OCI-LY7 (cell line): ENCODE results near the gene MFSD6.

Experiments used
- CTCF ChIP-seq: fragments of 200-600 bp; sonication (generic); conservative IDR thresholded peaks from 2 replicates; pipeline ENCODE4 v1.5.1; 2014; ENCODE audit warnings: mild to moderate bottlenecking, antibody characterized with exemption, low read length, moderate library complexity, mixed read lengths
- EZH2phosphoT487 ChIP-seq: fragments of 200-600 bp; sonication (generic); IDR thresholded peaks from 2 replicates; pipeline ENCODE4 v1.6.1; 2018; ENCODE audit warnings: low read depth, borderline replicate concordance, mild to moderate bottlenecking, mixed run types, antibody characterized with exemption, low read length, moderate library complexity, mixed read lengths

GRCh38 chr2:190490502-190490901 is 82.3 kb downstream of the MFSD6 start:
- no peak for TF ChIP-seq CTCF
- TF ChIP-seq EZH2phosphoT487, result no peak
